GM12874 (cell line): ENCODE measurements around the gene ZKSCAN4.

ENCODE experiments used
- TF ChIP-seq, protein P1 (sequence below): IDR thresholded peaks from 2 replicates; pipeline ENCODE4 v1.5.1; 2011; ENCODE audit warnings: low read depth, mild to moderate bottlenecking, control low read depth, low read length, moderate library complexity; ENCODE audit not compliant: insufficient read depth

The ZKSCAN4 gene

DNA sequence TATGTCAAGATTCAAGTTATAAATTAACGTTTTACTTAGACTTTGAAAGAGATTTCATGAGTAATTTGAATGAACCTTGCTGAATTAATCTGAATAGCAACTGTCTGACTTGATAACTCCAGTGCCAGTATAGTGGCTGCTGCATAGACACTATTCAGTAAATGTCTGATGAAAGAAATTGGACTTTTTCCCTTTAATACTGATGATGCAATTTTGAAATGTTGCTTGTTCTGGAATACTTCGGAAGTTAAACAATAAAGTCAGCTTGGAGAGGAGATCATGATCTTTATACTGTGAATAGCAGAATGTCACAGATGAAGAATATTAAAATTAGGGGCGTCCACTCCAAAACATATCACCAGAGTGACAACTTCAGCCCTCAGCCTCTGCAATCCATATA is 25.7 kb upstream of the ZKSCAN4 start:
- TF ChIP-seq, protein P1, sequence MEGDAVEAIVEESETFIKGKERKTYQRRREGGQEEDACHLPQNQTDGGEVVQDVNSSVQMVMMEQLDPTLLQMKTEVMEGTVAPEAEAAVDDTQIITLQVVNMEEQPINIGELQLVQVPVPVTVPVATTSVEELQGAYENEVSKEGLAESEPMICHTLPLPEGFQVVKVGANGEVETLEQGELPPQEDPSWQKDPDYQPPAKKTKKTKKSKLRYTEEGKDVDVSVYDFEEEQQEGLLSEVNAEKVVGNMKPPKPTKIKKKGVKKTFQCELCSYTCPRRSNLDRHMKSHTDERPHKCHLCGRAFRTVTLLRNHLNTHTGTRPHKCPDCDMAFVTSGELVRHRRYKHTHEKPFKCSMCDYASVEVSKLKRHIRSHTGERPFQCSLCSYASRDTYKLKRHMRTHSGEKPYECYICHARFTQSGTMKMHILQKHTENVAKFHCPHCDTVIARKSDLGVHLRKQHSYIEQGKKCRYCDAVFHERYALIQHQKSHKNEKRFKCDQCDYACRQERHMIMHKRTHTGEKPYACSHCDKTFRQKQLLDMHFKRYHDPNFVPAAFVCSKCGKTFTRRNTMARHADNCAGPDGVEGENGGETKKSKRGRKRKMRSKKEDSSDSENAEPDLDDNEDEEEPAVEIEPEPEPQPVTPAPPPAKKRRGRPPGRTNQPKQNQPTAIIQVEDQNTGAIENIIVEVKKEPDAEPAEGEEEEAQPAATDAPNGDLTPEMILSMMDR, result no peak

DNA sequence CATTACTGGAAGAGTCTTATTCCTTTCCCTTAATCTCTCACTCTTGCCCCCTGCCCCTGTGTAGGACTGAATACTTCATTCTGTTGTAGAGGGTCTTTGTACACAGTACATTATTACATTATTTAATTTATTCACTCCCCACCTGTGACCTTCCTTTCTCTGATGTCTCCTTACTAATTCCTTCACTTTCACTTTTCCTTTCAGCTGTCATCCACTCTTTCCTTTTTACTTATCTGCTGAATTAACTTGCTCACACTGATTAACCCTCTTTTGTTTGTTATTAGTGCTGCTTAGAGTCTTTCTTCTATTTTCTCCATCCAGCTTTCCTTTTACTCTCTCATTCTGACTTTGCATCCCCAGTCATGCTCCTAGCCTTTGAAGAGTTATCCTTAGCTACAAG is 22.8 kb upstream of the ZKSCAN4 start:
- TF ChIP-seq, protein P1, result no peak

DNA sequence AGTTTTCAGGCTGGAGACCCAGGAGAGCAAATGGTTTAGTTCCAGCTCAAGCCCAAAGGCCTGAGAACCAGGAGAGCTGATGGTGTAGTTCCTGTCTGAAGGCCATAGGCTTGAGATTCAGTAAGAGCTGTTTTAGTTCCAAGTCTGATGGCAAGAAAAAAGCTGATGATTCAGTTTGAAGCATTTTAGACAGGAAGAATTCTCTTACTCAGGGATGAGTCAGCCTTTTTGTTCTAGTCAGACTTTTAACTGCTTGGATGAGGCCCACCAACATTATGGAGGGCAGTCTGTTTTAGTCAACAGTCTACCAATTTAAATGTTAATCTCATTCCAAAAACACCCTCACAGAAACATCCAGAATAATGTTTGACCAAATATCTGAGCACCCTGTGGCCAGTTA is 17.4 kb upstream of the ZKSCAN4 start:
- TF ChIP-seq, protein P1, result no peak

DNA sequence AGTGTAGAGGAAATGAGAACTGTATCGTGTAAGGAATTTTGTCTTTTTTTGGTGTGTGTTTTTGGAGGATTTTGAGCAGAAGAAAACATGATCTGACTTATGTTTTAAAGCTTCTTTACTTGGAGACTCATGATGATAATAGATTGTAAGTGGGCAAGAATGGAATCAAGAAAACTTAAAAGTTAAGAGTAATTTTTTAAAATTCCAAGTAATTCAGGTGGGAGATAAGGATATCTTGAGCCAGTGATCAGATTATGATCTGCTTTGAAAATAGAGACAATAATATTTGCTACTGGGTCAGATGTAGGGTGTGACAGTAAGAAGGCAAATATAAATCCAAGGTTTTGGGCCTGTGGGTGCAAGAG is 15.6 kb upstream of the ZKSCAN4 start:
- TF ChIP-seq, protein P1, result no peak

DNA sequence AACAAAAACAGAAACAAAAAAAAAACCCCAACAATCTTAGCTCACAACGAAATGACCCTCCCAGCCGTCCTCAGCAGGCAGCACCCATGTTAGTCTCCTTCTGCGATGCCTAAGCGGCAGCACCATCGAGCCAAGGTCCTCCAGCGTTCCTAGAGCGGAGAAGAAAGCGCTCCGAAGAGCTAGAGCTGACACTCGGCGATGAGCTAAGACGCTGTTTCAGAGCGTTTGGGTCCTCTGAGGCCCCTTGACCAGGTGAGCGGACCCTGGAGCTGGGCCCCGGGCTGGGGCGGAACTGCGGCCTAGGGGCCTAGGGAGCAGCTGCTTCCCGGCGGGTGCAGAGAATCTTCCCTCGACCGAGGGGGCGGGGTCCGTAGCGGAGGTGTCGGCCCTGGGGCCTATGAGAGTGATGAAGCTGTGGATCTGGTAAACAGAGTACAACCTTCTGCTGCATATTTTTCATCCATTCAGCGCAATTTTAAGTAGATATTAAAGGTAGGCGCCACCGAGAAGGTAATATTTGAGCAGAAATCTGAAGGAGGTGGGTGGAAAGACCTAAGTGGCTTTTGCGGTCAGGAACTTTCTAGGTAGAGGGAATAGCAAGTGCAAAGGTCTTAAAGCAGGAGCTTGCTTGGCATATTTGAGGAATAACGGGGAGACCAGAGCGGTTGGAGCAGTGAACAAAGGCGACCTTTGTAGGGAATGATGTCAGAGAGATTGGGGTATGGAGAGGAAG is 15.1 kb upstream of the ZKSCAN4 start, which contains the start of gene ZSCAN26:
Gene ZSCAN26 (plus strand): TSS at position 182 of the 733 bp plus-strand sequence. CDS start 4,777 bp downstream, outside the sequence.
- TF ChIP-seq, protein P1, result no peak

DNA sequence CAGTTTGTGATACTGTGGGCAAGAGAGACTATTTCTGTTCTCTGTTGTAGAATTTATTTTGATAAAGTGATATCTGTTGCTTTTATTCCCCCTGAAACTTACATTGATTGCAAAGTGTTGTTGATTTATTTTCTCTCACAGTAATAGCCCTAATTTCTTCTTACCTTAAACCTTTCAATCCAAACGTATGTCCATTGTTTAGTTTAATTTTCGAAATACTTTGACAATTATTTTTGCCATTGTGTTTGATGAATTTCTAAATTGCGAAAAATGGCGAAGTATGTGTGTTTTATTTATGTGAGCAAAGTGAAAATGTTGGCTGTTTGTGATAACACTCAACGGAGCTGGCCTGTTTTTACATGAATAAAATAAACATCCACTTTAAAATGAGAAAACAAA is 14.5 kb upstream of the ZKSCAN4 start:
- TF ChIP-seq, protein P1, result no peak

DNA sequence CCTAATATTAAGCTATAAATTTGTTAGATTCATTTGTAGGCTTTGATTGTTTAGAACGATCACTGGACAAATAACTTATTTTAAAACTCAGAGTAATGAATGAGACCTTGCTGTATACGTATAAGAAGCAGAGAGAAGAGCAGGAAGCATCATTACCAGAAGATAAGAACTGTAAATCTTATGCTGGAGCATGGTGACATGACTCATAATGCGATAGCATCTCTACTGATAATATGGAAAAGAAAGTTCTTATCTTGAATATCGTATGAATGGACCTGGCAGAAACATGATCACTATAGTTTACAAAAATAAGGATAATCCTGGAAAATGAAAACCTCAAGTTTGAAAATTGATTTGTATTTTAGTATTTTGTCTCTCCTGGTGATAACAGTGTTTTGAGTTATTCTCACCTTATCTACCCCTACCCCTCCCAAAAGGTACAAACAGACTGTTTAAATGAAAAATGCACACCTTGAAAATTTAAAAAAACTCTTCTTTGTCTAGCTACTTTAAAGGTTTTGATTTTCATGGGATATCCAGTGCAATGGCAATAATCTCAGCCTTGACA is 12.8 kb upstream of the ZKSCAN4 start:
- TF ChIP-seq, protein P1, result no peak
